Adrenal gland (tissue), 12 donors: ENCODE measurements around the gene PRDM16. TPM values are rescaled to one million over a fixed set of nuclear protein-coding genes. Genes with fewer than 3 reads are reported as not detected.

Experiments used
- DNase-seq, 7 donors: peaks; one replicate each; pipeline ENCODE4 v3.0.0-alpha.2; 2019 to 2020
- H3K27ac ChIP-seq, 5 donors: fragments of 200-600 bp; sonication (generic) in 4 of 5; 1 replicate in 3 of 5; 2 replicates in 2 of 5; pipeline versions ENCODE4 v1.5.1 to v1.8.0; 2016 to 2020; ENCODE audit warnings: mild to moderate bottlenecking in 1 of 5
- H3K27me3 ChIP-seq: fragments of 200-600 bp; 2 replicates; pipeline ENCODE4 v1.8.0; 2021
- H3K36me3 ChIP-seq, 2 donors: fragments of 200-600 bp; replicated peaks in 1 of 2; 1 replicate in 1 of 2; 2 replicates in 1 of 2; pipeline versions ENCODE4 v1.5.1 to v1.8.0; 2018 to 2022
- H3K4me1 ChIP-seq, 2 donors: fragments of 200-600 bp; replicated peaks in 1 of 2; 1 replicate in 1 of 2; 2 replicates in 1 of 2; pipeline versions ENCODE4 v1.5.1 to v1.8.0; 2018 to 2021
- H3K4me3 ChIP-seq, 4 donors: fragments of 200-600 bp; sonication (generic) in 3 of 4; one replicate each; pipeline ENCODE4 v1.5.1; 2016 to 2018
- H3K9me3 ChIP-seq, 3 donors: fragments of 200-600 bp; sonication (generic) in 1 of 3; replicated peaks in 1 of 3; 1 replicate in 2 of 3; 2 replicates in 1 of 3; pipeline versions ENCODE4 v1.5.1 to v1.8.0; 2016 to 2021
- CTCF ChIP-seq, 6 experiments: fragments of 450-650 bp in 4 of 6; fragments of 200-600 bp in 2 of 6; sonication (generic) in 1 of 6; IDR thresholded peaks; 1 replicate in 5 of 6; 2 replicates in 1 of 6; pipeline versions ENCODE4 v1.5.1 to v1.8.0; 2016 to 2021; ENCODE audit warnings: antibody characterized with exemption in 6 of 6, mild to moderate bottlenecking in 2 of 6, moderate library complexity in 1 of 6
- POLR2A ChIP-seq, 2 donors: fragments of 450-650 bp; IDR thresholded peaks; one replicate each; pipeline ENCODE4 v1.6.1; 2017; ENCODE audit warnings: antibody characterized with exemption in 2 of 2, mild to moderate bottlenecking in 2 of 2, moderate library complexity in 1 of 2
- WGBS, 4 donors: extraction: QIAGEN DNeasy Blood & Tissue Kit in 2 of 4; methylation state at CpG; one replicate each; pipeline versions ENCODE4 v1.1.5 to v1.1.7; 2013 to 2017; 5-methylcytosine and 5-hydroxymethylcytosine counted together
- intact Hi-C, 2 donors: fragments of 100-400 bp; cut with DNase I; formaldehyde crosslinking; loops; one replicate each; pipeline versions ENCODE4 v1.14.1 to v1.15.0; 2022 to 2023
- polyA plus RNA-seq, 3 donors: library from polyadenylated mRNA; stranded (reverse); fragments of 200-250 nt in 2 of 3; fragments of 350-450 nt in 1 of 3; fragmentation: Illumina TruSeq in 1 of 3; extraction: RNeasy Lipid Tissue Mini Kit (QIAGEN cat#74804) in 1 of 3; gene quantifications; one replicate each; pipeline ENCODE4 v1.2.3, GENCODE V29; 2013 to 2014
- total RNA-seq, 9 donors: library from RNA; depleted of rRNA in 4 of 9; stranded (reverse); fragments of >200 nt in 4 of 9; fragments of 120-200 nt in 1 of 9; fragmentation: NEBNext Ultra II Directional in 1 of 9; extraction: Animal tissue kit (Norgen Biotek cat#: 25700) in 1 of 9; gene quantifications; one replicate each; pipeline versions ENCODE4 v1.1.0 to v1.2.4, GENCODE V29; 2013 to 2023
- donor health status: healthy with polysubstance abuse.
- donor health status: Bipolar disorder and iron deficiency.
- donor health status: DM: yes; HTN: yes; CAD: no.
- donor health status: DM: no; HTN: no; CAD: no.
- donor health status: DM: no; HTN: no; CAD: no.
- donor health status: DM: yes; HTN: yes; CAD: no.

PRDM16 gene
- total and polyA plus RNA-seq, 12 donors, result 0.04 to 2.8 (median 0.61) TPM; not detected in 1

GRCh38 chr1:3172431-3173380 is 103.7 kb downstream of the PRDM16 start:
- intact Hi-C loops, result no loop called here
- no peak for DNase-seq
- Histone ChIP-seq H3K36me3 (no peaks in the 10 kb centered on the region), H3K27me3 (no peaks in the 10 kb centered on the region), H3K9me3 (no peaks in the 10 kb centered on the region), H3K4me3 (no peak overlapping the region), H3K27ac (no peak overlapping the region), H3K4me1 (peaks cover 18 to 28% of the 10 kb centered on the region in 2 donors)
- 89 to 91% (median 90%) methylated on average over 34 of the region's 34 CpGs for WGBS, 4 donors
- TF ChIP-seq POLR2A (IDR thresholded peaks at IDR 0.05), result no peak
- no peak for TF ChIP-seq CTCF (IDR thresholded peaks at IDR 0.05)

GRCh38 chr1:3173381-3173980 is 104.5 kb downstream of the PRDM16 start:
- no peaks in the 10 kb centered on the region for H3K36me3 ChIP-seq
- no peaks in the 10 kb centered on the region for H3K9me3 ChIP-seq
- WGBS, 4 donors, result 89 to 92% (median 90%) methylated on average over 19 to 30 of the region's 30 CpGs
- intact Hi-C loops, result no loop called here
- no peak for DNase-seq
- peaks cover 18 to 28% of the 10 kb centered on the region in 2 donors for H3K4me1 ChIP-seq
- H3K27me3 ChIP-seq, result no peaks in the 10 kb centered on the region
- TF ChIP-seq POLR2A (IDR thresholded peaks at IDR 0.05) (no peak), CTCF (IDR thresholded peaks at IDR 0.05) (no peak)
- H3K4me3 ChIP-seq, result no peak overlapping the region
- H3K27ac ChIP-seq, result no peak overlapping the region

- DNase-seq, result peak in 6 of 7 donors; percentile 39 to 62 (median 49)
- Histone ChIP-seq H3K27ac (peak overlapping the region in 1 of 5 donors; percentile 21), H3K27me3 (no peaks in the 10 kb centered on the region), H3K9me3 (no peaks in the 10 kb centered on the region), H3K4me1 (peaks cover 18 to 28% of the 10 kb centered on the region in 2 donors), H3K4me3 (no peak overlapping the region), H3K36me3 (no peaks in the 10 kb centered on the region)
- 48 to 69% (median 52%) methylated on average over 12 to 22 of the region's 22 CpGs for WGBS, 4 donors
- TF ChIP-seq POLR2A (IDR thresholded peaks at IDR 0.05), result no peak
- TF ChIP-seq CTCF (IDR thresholded peaks at IDR 0.05), result no peak
- intact Hi-C loops, result no loop called here
These were observed 105.7 kb downstream of the PRDM16 start for GRCh38 chr1:3174487-3175247.

GRCh38 chr1:3175486-3175885 is 106.5 kb downstream of the PRDM16 start:
- Histone ChIP-seq H3K4me3 (no peak overlapping the region), H3K27ac (no peak overlapping the region), H3K4me1 (peaks cover 13 to 21% of the 10 kb centered on the region in 2 donors), H3K27me3 (no peaks in the 10 kb centered on the region), H3K36me3 (no peaks in the 10 kb centered on the region), H3K9me3 (no peaks in the 10 kb centered on the region)
- no peak for DNase-seq
- intact Hi-C loops, result no loop called here
- 56 to 79% (median 64%) methylated on average over 7 to 8 of the region's 8 CpGs for WGBS, 4 donors
- TF ChIP-seq POLR2A (IDR thresholded peaks at IDR 0.05) (no peak), CTCF (IDR thresholded peaks at IDR 0.05) (no peak)
